SK-N-SH treated with all-trans-retinoic acid at 6 μM for 48 hours (cell line): Measurements from ENCODE around the gene MTPN.

Experiments
- BACH2 ChIP-seq: fragments of 250-450 bp; sonication (Bioruptor Pico); IDR thresholded peaks from 2 replicates; pipeline ENCODE4 v1.9.0; 2021; ENCODE audit warnings: mild to moderate bottlenecking, borderline replicate concordance
- CREB5 ChIP-seq: fragments of 250-450 bp; sonication (Bioruptor Pico); IDR thresholded peaks from 2 replicates; pipeline ENCODE4 v1.5.1; 2020; ENCODE audit warnings: low read depth, mild to moderate bottlenecking, moderate library complexity
- ESRRG ChIP-seq: fragments of 250-450 bp; sonication (Bioruptor Pico); IDR thresholded peaks from 2 replicates; pipeline ENCODE4 v1.6.1; 2021; ENCODE audit warnings: mild to moderate bottlenecking
- GLIS3 ChIP-seq: fragments of 250-450 bp; sonication (Bioruptor Pico); IDR thresholded peaks from 2 replicates; pipeline ENCODE4 v1.5.0; 2020; ENCODE audit warnings: mild to moderate bottlenecking, moderate library complexity
- ISL1 ChIP-seq: fragments of 250-450 bp; sonication (Bioruptor Pico); IDR thresholded peaks from 2 replicates; pipeline ENCODE4 v2.1.2; 2022; ENCODE audit warnings: mild to moderate bottlenecking, moderate library complexity
- SNAI2 ChIP-seq: fragments of 250-450 bp; sonication (Bioruptor Pico); IDR thresholded peaks from 2 replicates; pipeline ENCODE4 v1.5.0; 2020; ENCODE audit warnings: mild to moderate bottlenecking, moderate library complexity
- ZC3H10 ChIP-seq: fragments of 250-450 bp; sonication (Bioruptor Pico); IDR thresholded peaks from 2 replicates; pipeline ENCODE4 v1.5.1; 2021; ENCODE audit warnings: mild to moderate bottlenecking, moderate library complexity
- ZFP30 ChIP-seq: fragments of 450-650 bp; formaldehyde crosslinking; IDR thresholded peaks from 2 replicates; pipeline ENCODE4 v1.5.0; 2022; ENCODE audit warnings: mild to moderate bottlenecking, moderate library complexity

GRCh38 chr7:135980665-135981180 lies 3.6 kb upstream of the MTPN start:
- TF ChIP-seq BACH2 (CRISPR knock-in tag) (no peak), SNAI2 (CRISPR knock-in tag) (no peak), ISL1 (CRISPR knock-in tag) (no peak), CREB5 (CRISPR knock-in tag) (no peak), ESRRG (no peak), ZFP30 (CRISPR knock-in tag) (no peak), GLIS3 (CRISPR knock-in tag) (no peak), ZC3H10 (CRISPR knock-in tag) (no peak)
